ENCODE results near the gene UTRN. TPM values are rescaled to one million over a fixed set of nuclear protein-coding genes. Genes with fewer than 3 reads are reported as not detected.

UTRN gene
- total and polyA plus RNA-seq, 10 of the 15 experiments (the other 5 are each of a cell fraction or from before 2014, with no cell fraction given), result 1.6 to 52.6 (median 25.5) TPM

DNA sequence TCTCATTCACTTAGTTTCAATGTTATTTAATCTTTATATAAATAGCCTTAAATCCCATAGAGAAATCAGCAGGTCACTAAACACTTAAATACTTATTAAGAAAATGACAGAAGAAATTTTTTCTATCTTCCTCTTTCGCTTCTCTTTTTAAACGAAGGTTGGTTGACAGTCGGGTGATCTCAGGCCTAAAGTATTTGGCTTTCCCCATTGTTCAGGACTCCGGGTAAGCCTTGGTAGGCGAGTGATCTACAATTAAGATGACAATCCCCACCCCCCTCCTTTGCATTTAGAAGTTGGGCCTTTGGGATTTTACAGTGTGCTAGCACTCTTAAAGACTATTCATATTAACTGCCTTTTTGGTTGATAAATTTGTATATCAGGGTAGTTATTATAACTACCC lies 19.7 kb upstream of the UTRN start:
- Histone ChIP-seq H3K9ac (ENCODE audit: control insufficient read depth, insufficient read depth, low read length) (no peak overlapping the region), H2AFZ (ENCODE audit: control insufficient read depth, low read depth, low read length) (no peak overlapping the region), H3K9me3 (replicated peaks; ENCODE audit: control insufficient read depth, insufficient read depth, low read length) (no peaks in the 10 kb centered on the region), H3K27me3 (replicated peaks in 1 of 2; ENCODE audit: control insufficient read depth in 2 of 2, insufficient read depth in 2 of 2, low read length in 1 of 2) (no peaks in the 10 kb centered on the region), H4K20me1 (ENCODE audit: control insufficient read depth, insufficient read depth) (no peaks in the 10 kb centered on the region), H3K4me2 (ENCODE audit: control insufficient read depth, insufficient read depth) (no peak overlapping the region), H3K27ac (ENCODE audit: control insufficient read depth, insufficient read depth) (no peak overlapping the region), H3K36me3 (ENCODE audit: control insufficient read depth in 2 of 2, insufficient read depth in 2 of 2, low read length in 1 of 2) (no peaks in the 10 kb centered on the region), H3K4me1 (ENCODE audit: control insufficient read depth, insufficient read depth, low read length) (no peaks in the 10 kb centered on the region), H3K79me2 (ENCODE audit: control insufficient read depth, insufficient read depth, low read length) (no peaks in the 10 kb centered on the region), H3K4me3 (no peak overlapping the region)
- POLR2A ChIA-PET, result interaction anchor here (0.6 to 1.3 kb wide), 2 partner anchors 49 to 104 kb away, joined by 3 read pairs; no protein-coding TSS in a partner anchor
- ATAC-seq (peak; percentile 98), DNase-seq (ENCODE audit: low read depth, low spot score) (peak; percentile 28), FAIRE-seq (peak; percentile 54)
- 0% methylated on average over 4 of the region's 5 CpGs for WGBS (ENCODE audit: insufficient coverage, insufficient replicate concordance, low lambda C conversion rate, missing lambda C conversion rate)
- intact Hi-C loops (cut with micrococcal nuclease; ENCODE audit: unreplicated experiment) (loop anchor here (10.0 kb wide), 1 partner anchor 219 kb away; no protein-coding TSS in a partner anchor), in situ Hi-C loops (cut with MboI) (no loop called here)
- SMC1A ChIA-PET (ENCODE audit: uncharacterized antibody, unreplicated experiment), result interaction anchor here (0.7 to 1.3 kb wide), 3 partner anchors 14 to 88 kb away, joined by 3 to 4 read pairs (median 4); no protein-coding TSS in a partner anchor
- RAD21 ChIA-PET (ENCODE audit: unreplicated experiment), result interaction anchor here (1.1 kb wide), 1 partner anchor 40 kb away, joined by 4 read pairs; no protein-coding TSS in a partner anchor
- BruUV-seq (replicated peaks), result no TSS peak
- CTCF ChIA-PET, result interaction anchor here (1.1 to 1.7 kb wide), 4 partner anchors 42 to 216 kb away, joined by 3 to 6 read pairs (median 3); no protein-coding TSS in a partner anchor
- TF ChIP-seq MTA2 (IDR thresholded peaks at IDR 0.05; ENCODE audit: low read depth) (0 out of 2 replicates have a peak, but pooled peaks have one; percentile 15), NFYB (IDR thresholded peaks at IDR 0.05; ENCODE audit: insufficient read depth, low read depth, low read length) (no peak), RFX5 (IDR thresholded peaks at IDR 0.05; ENCODE audit: low read depth, low read length) (no peak), ETV6 (conservative IDR thresholded peaks at IDR 0.05 in 1 of 2, IDR thresholded peaks at IDR 0.05 in 1 of 2; ENCODE audit: borderline replicate concordance in 1 of 2, low read depth in 1 of 2) (no peak), RUNX3 (IDR thresholded peaks at IDR 0.05; ENCODE audit: low read length) (no peak), ATF7 (IDR thresholded peaks at IDR 0.05; ENCODE audit: low read depth) (0 out of 2 replicates have a peak, but pooled peaks have one; percentile 27), RAD51 (IDR thresholded peaks at IDR 0.05) (no peak), KAT2A (conservative IDR thresholded peaks at IDR 0.05; ENCODE audit: control insufficient read depth, low read depth, low read length) (no peak), ZNF217 (IDR thresholded peaks at IDR 0.05) (no peak), STAT1 (conservative IDR thresholded peaks at IDR 0.05) (no peak), FOS (IDR thresholded peaks at IDR 0.05; ENCODE audit: borderline replicate concordance, extremely low read depth, insufficient read length) (no peak), FOXM1 (IDR thresholded peaks at IDR 0.05; ENCODE audit: low read depth, low read length) (no peak), EP300 (IDR thresholded peaks at IDR 0.05; ENCODE audit: borderline replicate concordance in 1 of 2, control insufficient read depth in 1 of 2, low read depth in 2 of 2, low read length in 2 of 2) (no peak), SPI1 (IDR thresholded peaks at IDR 0.05; ENCODE audit: borderline replicate concordance, insufficient read depth, low read depth, low read length) (peak; percentile 12; the same call in 1 of the 2 replicates)
- TF ChIP-seq, protein P1, sequence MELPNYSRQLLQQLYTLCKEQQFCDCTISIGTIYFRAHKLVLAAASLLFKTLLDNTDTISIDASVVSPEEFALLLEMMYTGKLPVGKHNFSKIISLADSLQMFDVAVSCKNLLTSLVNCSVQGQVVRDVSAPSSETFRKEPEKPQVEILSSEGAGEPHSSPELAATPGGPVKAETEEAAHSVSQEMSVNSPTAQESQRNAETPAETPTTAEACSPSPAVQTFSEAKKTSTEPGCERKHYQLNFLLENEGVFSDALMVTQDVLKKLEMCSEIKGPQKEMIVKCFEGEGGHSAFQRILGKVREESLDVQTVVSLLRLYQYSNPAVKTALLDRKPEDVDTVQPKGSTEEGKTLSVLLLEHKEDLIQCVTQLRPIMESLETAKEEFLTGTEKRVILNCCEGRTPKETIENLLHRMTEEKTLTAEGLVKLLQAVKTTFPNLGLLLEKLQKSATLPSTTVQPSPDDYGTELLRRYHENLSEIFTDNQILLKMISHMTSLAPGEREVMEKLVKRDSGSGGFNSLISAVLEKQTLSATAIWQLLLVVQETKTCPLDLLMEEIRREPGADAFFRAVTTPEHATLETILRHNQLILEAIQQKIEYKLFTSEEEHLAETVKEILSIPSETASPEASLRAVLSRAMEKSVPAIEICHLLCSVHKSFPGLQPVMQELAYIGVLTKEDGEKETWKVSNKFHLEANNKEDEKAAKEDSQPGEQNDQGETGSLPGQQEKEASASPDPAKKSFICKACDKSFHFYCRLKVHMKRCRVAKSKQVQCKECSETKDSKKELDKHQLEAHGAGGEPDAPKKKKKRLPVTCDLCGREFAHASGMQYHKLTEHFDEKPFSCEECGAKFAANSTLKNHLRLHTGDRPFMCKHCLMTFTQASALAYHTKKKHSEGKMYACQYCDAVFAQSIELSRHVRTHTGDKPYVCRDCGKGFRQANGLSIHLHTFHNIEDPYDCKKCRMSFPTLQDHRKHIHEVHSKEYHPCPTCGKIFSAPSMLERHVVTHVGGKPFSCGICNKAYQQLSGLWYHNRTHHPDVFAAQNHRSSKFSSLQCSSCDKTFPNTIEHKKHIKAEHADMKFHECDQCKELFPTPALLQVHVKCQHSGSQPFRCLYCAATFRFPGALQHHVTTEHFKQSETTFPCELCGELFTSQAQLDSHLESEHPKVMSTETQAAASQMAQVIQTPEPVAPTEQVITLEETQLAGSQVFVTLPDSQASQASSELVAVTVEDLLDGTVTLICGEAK (IDR thresholded peaks at IDR 0.05; ENCODE audit: borderline replicate concordance), result no peak
- TF ChIP-seq, protein P2, sequence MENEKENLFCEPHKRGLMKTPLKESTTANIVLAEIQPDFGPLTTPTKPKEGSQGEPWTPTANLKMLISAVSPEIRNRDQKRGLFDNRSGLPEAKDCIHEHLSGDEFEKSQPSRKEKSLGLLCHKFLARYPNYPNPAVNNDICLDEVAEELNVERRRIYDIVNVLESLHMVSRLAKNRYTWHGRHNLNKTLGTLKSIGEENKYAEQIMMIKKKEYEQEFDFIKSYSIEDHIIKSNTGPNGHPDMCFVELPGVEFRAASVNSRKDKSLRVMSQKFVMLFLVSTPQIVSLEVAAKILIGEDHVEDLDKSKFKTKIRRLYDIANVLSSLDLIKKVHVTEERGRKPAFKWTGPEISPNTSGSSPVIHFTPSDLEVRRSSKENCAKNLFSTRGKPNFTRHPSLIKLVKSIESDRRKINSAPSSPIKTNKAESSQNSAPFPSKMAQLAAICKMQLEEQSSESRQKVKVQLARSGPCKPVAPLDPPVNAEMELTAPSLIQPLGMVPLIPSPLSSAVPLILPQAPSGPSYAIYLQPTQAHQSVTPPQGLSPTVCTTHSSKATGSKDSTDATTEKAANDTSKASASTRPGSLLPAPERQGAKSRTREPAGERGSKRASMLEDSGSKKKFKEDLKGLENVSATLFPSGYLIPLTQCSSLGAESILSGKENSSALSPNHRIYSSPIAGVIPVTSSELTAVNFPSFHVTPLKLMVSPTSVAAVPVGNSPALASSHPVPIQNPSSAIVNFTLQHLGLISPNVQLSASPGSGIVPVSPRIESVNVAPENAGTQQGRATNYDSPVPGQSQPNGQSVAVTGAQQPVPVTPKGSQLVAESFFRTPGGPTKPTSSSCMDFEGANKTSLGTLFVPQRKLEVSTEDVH (IDR thresholded peaks at IDR 0.05; ENCODE audit: low read depth, partially characterized antibody), result no peak

Measured in GM12878 (cell line).